GM03348 (cell line): ENCODE data around the gene FKBP1B.
"Not testable (repeated sequence)": the region's sequence is repeated elsewhere in the genome, so short reads cannot be mapped to it uniquely, and the experiment has no call there.

ENCODE experiments used
- DNase-seq: peaks from one replicate; pipeline ENCODE4 v3.0.0; 2012; ENCODE audit warnings: low spot score

The FKBP1B gene

GRCh38 chr2:24104110-24104650, 54.6 kb downstream of the FKBP1B start:
- no peak for DNase-seq

GRCh38 chr2:24104906-24105305, 55.4 kb downstream of the FKBP1B start:
- no peak for DNase-seq

- no peak for DNase-seq
These were observed 56.3 kb downstream of the FKBP1B start for GRCh38 chr2:24105816-24106215.

- no peak for DNase-seq
These were observed 57.2 kb downstream of the FKBP1B start for GRCh38 chr2:24106786-24107185.

- DNase-seq, result no peak
These were observed 57.8 kb downstream of the FKBP1B start for GRCh38 chr2:24107336-24107735.

GRCh38 chr2:24109431-24109830, 59.9 kb downstream of the FKBP1B start:
- not testable (repeated sequence) for DNase-seq

- DNase-seq, result no peak
These were observed 61.2 kb downstream of the FKBP1B start for GRCh38 chr2:24110660-24111303.

GRCh38 chr2:24111407-24111901, 61.9 kb downstream of the FKBP1B start:
- DNase-seq, result peak; percentile 64
